HepG2 (cell line): ENCODE measurements around the gene SNURF. TPM values are rescaled to one million over a fixed set of nuclear protein-coding genes. Genes with fewer than 3 reads are reported as not detected.

ENCODE experiments used
- ATAC-seq: fragments of 200-7000 bp; cut with Tn5 transposase; 3 replicates; pipeline ENCODE4 v1.9.1; 2020; ENCODE audit warnings: mild to moderate bottlenecking, moderate library complexity
- BruUV-seq: library from RNA; stranded (reverse); fragments of 400-500 nt; replicated peaks from 2 replicates; lab custom pipeline; 2021; lab: Mats Ljungman, UMichigan
- CTCF ChIA-PET: fragments of 300-600 bp; formaldehyde crosslinking; extraction: SDS; loops from one replicate; lab custom pipeline; 2021; ENCODE audit warnings: low total read pairs, inconsistent platforms, low intra/inter-chr PET ratio; lab: Yijun Ruan, JAX
- POLR2A ChIA-PET: fragments of 350-600 bp; sonication (Branson Sonifier 250); formaldehyde crosslinking; loops from one replicate; lab custom pipeline; 2020; ENCODE audit warnings: antibody characterized with exemption, inconsistent platforms; lab: Yijun Ruan, JAX
- DNase-seq: peaks from one replicate; pipeline ENCODE4 v3.0.0-alpha.2; 2015; ENCODE audit warnings: low spot score
- FAIRE-seq: peaks from 3 replicates; lab custom pipeline; 2011; peaks lifted over from hg19 to GRCh38; lab: Jason Lieb, UNC
- H2AFZ ChIP-seq: one replicate; pipeline ENCODE4 v1.6.1; 2011; ENCODE audit warnings: low read length, inconsistent platforms
- H3K27ac ChIP-seq: fragments of 300-600 bp; 3 replicates; pipeline ENCODE4 v1.8.0; 2011; ENCODE audit warnings: mixed run types, mild to moderate bottlenecking, mixed read lengths, low read length, inconsistent platforms; ENCODE audit not compliant: insufficient read depth; ENCODE audit errors: extremely low read length
- H3K27me3 ChIP-seq, 2 experiments: fragments of 200-600 bp in 1 of 2; 2 replicates in 1 of 2; 3 replicates in 1 of 2; pipeline versions ENCODE4 v1.6.0 to v1.8.0; 2011; ENCODE audit warnings: low read length in 2 of 2, mild to moderate bottlenecking in 2 of 2, moderate library complexity in 2 of 2, inconsistent platforms in 1 of 2; ENCODE audit not compliant: insufficient read depth in 2 of 2, control insufficient read depth in 1 of 2
- H3K36me3 ChIP-seq, 2 experiments: fragments of 200-600 bp in 1 of 2; replicated peaks in 1 of 2; 2 replicates in 1 of 2; 3 replicates in 1 of 2; pipeline versions ENCODE4 v1.5.1 to v1.8.0; 2011; ENCODE audit warnings: low read length in 2 of 2, inconsistent platforms in 1 of 2; ENCODE audit not compliant: insufficient read depth in 2 of 2, control insufficient read depth in 1 of 2
- H3K4me1 ChIP-seq: 2 replicates; pipeline ENCODE4 v1.5.1; 2012; ENCODE audit warnings: low read length, inconsistent platforms; ENCODE audit not compliant: insufficient read depth
- H3K4me2 ChIP-seq: 2 replicates; pipeline ENCODE4 v1.6.0; 2011; ENCODE audit warnings: low read depth, low read length, inconsistent platforms
- H3K4me3 ChIP-seq, 3 experiments: fragments of 200-600 bp in 1 of 3; sonication (generic), shearing (Covaris generic) in 1 of 3; replicated peaks in 1 of 3; 2 replicates each; pipeline ENCODE4 v1.5.1; 2011 to 2016; ENCODE audit warnings: low read length in 3 of 3, inconsistent platforms in 2 of 3, low read depth in 2 of 3, mild to moderate bottlenecking in 2 of 3, control low read depth in 1 of 3, mixed read lengths in 1 of 3; ENCODE audit not compliant: insufficient read depth in 1 of 3
- H3K79me2 ChIP-seq: one replicate; pipeline ENCODE4 v1.6.1; 2011; ENCODE audit warnings: low read length, inconsistent platforms; ENCODE audit not compliant: insufficient read depth
- H3K9ac ChIP-seq: 2 replicates; pipeline ENCODE4 v1.6.0; 2011; ENCODE audit warnings: mild to moderate bottlenecking, low read depth, low read length, inconsistent platforms; ENCODE audit not compliant: insufficient read depth
- H3K9me3 ChIP-seq: 2 replicates; pipeline ENCODE4 v1.5.1; 2012; ENCODE audit warnings: mild to moderate bottlenecking, low read length
- H4K20me1 ChIP-seq: 2 replicates; pipeline ENCODE4 v1.6.0; 2011; ENCODE audit warnings: inconsistent platforms, mild to moderate bottlenecking, low read length, moderate library complexity; ENCODE audit not compliant: insufficient read depth
- AHDC1 ChIP-seq: sonication (generic); formaldehyde crosslinking; IDR thresholded peaks from 2 replicates; pipeline ENCODE4 v1.5.1; 2020; ENCODE audit warnings: mild to moderate bottlenecking, missing genetic modification reagents, borderline replicate concordance
- FUBP1 ChIP-seq: sonication (generic); formaldehyde crosslinking; IDR thresholded peaks from 2 replicates; pipeline ENCODE4 v1.5.1; 2020; ENCODE audit warnings: missing genetic modification reagents, mild to moderate bottlenecking, borderline replicate concordance
- KDM6A ChIP-seq: IDR thresholded peaks from 2 replicates; pipeline ENCODE4 v1.6.1; 2016; ENCODE audit warnings: low read depth
- MED1 ChIP-seq: sonication (generic); formaldehyde crosslinking; IDR thresholded peaks from 2 replicates; pipeline ENCODE4 v1.4.0; 2020; ENCODE audit warnings: missing genetic modification reagents
- NCOA2 ChIP-seq: sonication (generic); formaldehyde crosslinking; IDR thresholded peaks from 2 replicates; pipeline ENCODE4 v1.8.0; 2022; ENCODE audit warnings: inconsistent platforms
- NFIC ChIP-seq: IDR thresholded peaks from 2 replicates; pipeline ENCODE4 v1.6.1; 2012; ENCODE audit warnings: mild to moderate bottlenecking, low read length, inconsistent platforms
- PITX1 ChIP-seq: sonication (generic); formaldehyde crosslinking; IDR thresholded peaks from 2 replicates; pipeline ENCODE4 v1.5.1; 2020; ENCODE audit warnings: mild to moderate bottlenecking, missing genetic modification reagents
- ZBTB14 ChIP-seq: sonication (generic); formaldehyde crosslinking; IDR thresholded peaks from 2 replicates; pipeline ENCODE4 v1.4.0; 2020; ENCODE audit warnings: missing genetic modification reagents
- ZMYM3 ChIP-seq: sonication (generic); formaldehyde crosslinking; IDR thresholded peaks from 2 replicates; pipeline ENCODE4 v1.5.1; 2020; ENCODE audit warnings: mild to moderate bottlenecking, missing genetic modification reagents
- ZNF12 ChIP-seq: sonication (generic); formaldehyde crosslinking; IDR thresholded peaks from 2 replicates; pipeline ENCODE4 v1.5.0; 2020; ENCODE audit warnings: missing genetic modification reagents
- ZNF513 ChIP-seq: sonication (generic); formaldehyde crosslinking; conservative IDR thresholded peaks from 2 replicates; pipeline ENCODE4 v1.5.0; 2020; ENCODE audit warnings: missing genetic modification reagents
- WGBS: methylation state at CpG from one replicate; pipeline ENCODE4 v1.1.6; 2017; ENCODE audit warnings: low lambda C conversion rate; 5-methylcytosine and 5-hydroxymethylcytosine counted together
- in situ Hi-C: cut with HindIII; loops from 2 replicates; pipeline ENCODE4 v1.10.0; 2017; ENCODE audit warnings: low pct_unique_long_range_greater_than_20kb; ENCODE audit not compliant: extremely low pct_ligation_motif_present
- intact Hi-C: fragments of 100-400 bp; cut with micrococcal nuclease; formaldehyde crosslinking; loops from one replicate; pipeline ENCODE4 v1.10.0; 2022; ENCODE audit not compliant: unreplicated experiment
- polyA plus RNA-seq, 8 experiments: library from polyadenylated mRNA; depleted of rRNA in 3 of 8; stranded (reverse) in 7 of 8; unstranded in 1 of 8; fragments of >200 nt; fragmentation: Illumina TruSeq in 4 of 8; extraction: Trizol in 4 of 8; gene quantifications; 2 replicates each; pipeline versions ENCODE4 v1.2.1 to v1.2.3, GENCODE V29; 2011 to 2016; ENCODE audit warnings: low read depth in 4 of 8, missing spikeins in 1 of 8, mixed read lengths in 1 of 8; ENCODE audit not compliant: insufficient read depth in 1 of 8
- total RNA-seq, 5 experiments: library from RNA; depleted of rRNA; stranded (reverse); fragments of >200 nt; fragmentation: Illumina TruSeq; extraction: Trizol; gene quantifications; 2 replicates each; pipeline ENCODE4 v1.2.3, GENCODE V29; 2016; ENCODE audit warnings: low read depth in 1 of 5

The SNURF gene
- total and polyA plus RNA-seq, 2 of the 13 experiments (the other 11 are each of a cell fraction or from before 2014, with no cell fraction given): 2.1 to 7.6 TPM

GRCh38 chr15:24931874-24932732, 22.7 kb upstream of the SNURF start (continued):
- peak; percentile 59; the same call in 1 of the 2 replicates for TF ChIP-seq AHDC1 (CRISPR knock-in tag)
- TF ChIP-seq NCOA2 (CRISPR knock-in tag): peak; percentile 64
- TF ChIP-seq ZMYM3 (CRISPR knock-in tag): peak; percentile 90
- peak; percentile 16; the same call in 1 of the 2 replicates for TF ChIP-seq PITX1 (CRISPR knock-in tag)
- TF ChIP-seq, all 625 proteins: peak for 42; not testable (repeated sequence) for 583

- in situ Hi-C loops (no loop called here), intact Hi-C loops (no loop called here)
- no peaks in the 10 kb centered on the region for H3K36me3 ChIP-seq
- H3K27ac ChIP-seq: no peak overlapping the region
- peaks cover 31% of the 10 kb centered on the region for H3K4me1 ChIP-seq
- H3K79me2 ChIP-seq: no peaks in the 10 kb centered on the region
- CTCF ChIA-PET: no interaction called here
- peaks cover 64% of the 10 kb centered on the region for H3K9me3 ChIP-seq
- H3K4me2 ChIP-seq: no peak overlapping the region
- no peaks in the 10 kb centered on the region for H4K20me1 ChIP-seq
- ATAC-seq (no peak), DNase-seq (no peak), FAIRE-seq (no peak)
- POLR2A ChIA-PET: interaction anchor here (1.4 kb wide), 1 partner anchor 21 kb away, joined by 4 read pairs; the partner anchor contains the start of genes SNRPN and SNURF
- no TSS peak for BruUV-seq
- H2AFZ ChIP-seq: no peak overlapping the region
- no peak overlapping the region for H3K9ac ChIP-seq
- H3K27me3 ChIP-seq: no peaks in the 10 kb centered on the region
- 80% methylated on average over 7 of the region's 7 CpGs for WGBS
- no peak overlapping the region for H3K4me3 ChIP-seq
- TF ChIP-seq ZNF12 (CRISPR knock-in tag): no peak
- no peak for TF ChIP-seq ZNF513 (CRISPR knock-in tag)
- TF ChIP-seq ZBTB14: no peak
- no peak for TF ChIP-seq MED1 (CRISPR knock-in tag)
- TF ChIP-seq KDM6A (CRISPR knock-in tag): no peak
- TF ChIP-seq FUBP1 (CRISPR knock-in tag): no peak
- no peak for TF ChIP-seq NFIC
Measured at GRCh38 chr15:24933716-24934115, 21.1 kb upstream of the SNURF start.
